B cell (primary cell): ENCODE data around the gene ZNF683. TPM values are rescaled to one million over a fixed set of nuclear protein-coding genes. Genes with fewer than 3 reads are reported as not detected.

Experiments used
- ATAC-seq: fragments of 200-7000 bp; cut with Tn5 transposase; one replicate; pipeline ENCODE4 v1.10.0; 2021; ENCODE audit warnings: low read depth, mild to moderate bottlenecking, moderate number of reproducible peaks, moderate library complexity
- CTCF ChIA-PET: fragments of 350-600 bp; sonication (Branson Sonifier 250); formaldehyde crosslinking; loops from one replicate; lab custom pipeline; 2021; ENCODE audit warnings: antibody characterized with exemption, inconsistent platforms; lab: Charles Lee
- POLR2A ChIA-PET: fragments of 350-600 bp; sonication (Branson Sonifier 250); formaldehyde crosslinking; loops from one replicate; lab custom pipeline; 2021; ENCODE audit warnings: antibody characterized with exemption; lab: Charles Lee
- DNase-seq: peaks from one replicate; pipeline ENCODE4 v3.0.0; 2013
- H2AFZ ChIP-seq: 2 replicates; pipeline ENCODE4 v1.6.1; 2012; ENCODE audit warnings: mild to moderate bottlenecking, low read depth, low read length; ENCODE audit not compliant: insufficient read depth, poor library complexity, severe bottlenecking
- H3K27ac ChIP-seq, 2 donors: 1 replicate in 1 of 2; 2 replicates in 1 of 2; pipeline ENCODE4 v1.5.1; 2012 to 2013; ENCODE audit warnings: low read length in 2 of 2, mild to moderate bottlenecking in 2 of 2, moderate library complexity in 1 of 2
- H3K27me3 ChIP-seq, 4 experiments: fragments of 200-600 bp in 1 of 4; sonication (generic) in 1 of 4; replicated peaks in 1 of 4; 1 replicate in 2 of 4; 2 replicates in 2 of 4; pipeline versions ENCODE4 v1.6.1 to v1.7.0; 2013 to 2016; ENCODE audit warnings: low read length in 3 of 4, mild to moderate bottlenecking in 2 of 4, mixed read lengths in 1 of 4, moderate library complexity in 1 of 4; ENCODE audit not compliant: insufficient read depth in 4 of 4, control insufficient read depth in 3 of 4; ENCODE audit errors: control extremely low read depth in 1 of 4
- H3K36me3 ChIP-seq, 2 experiments: replicated peaks in 1 of 2; 1 replicate in 1 of 2; 2 replicates in 1 of 2; pipeline versions ENCODE4 v1.6.1 to v1.7.1; 2013; ENCODE audit warnings: low read length in 1 of 2; ENCODE audit not compliant: insufficient read depth in 2 of 2, control insufficient read depth in 1 of 2; ENCODE audit errors: control extremely low read depth in 1 of 2, extremely low read depth in 1 of 2
- H3K4me1 ChIP-seq, 2 donors: fragments of 200-600 bp in 1 of 2; sonication (generic) in 1 of 2; 1 replicate in 1 of 2; 2 replicates in 1 of 2; pipeline versions ENCODE4 v1.5.1 to v1.6.1; 2013 to 2017; ENCODE audit warnings: low read length in 2 of 2; ENCODE audit not compliant: control insufficient read depth in 2 of 2, insufficient read depth in 2 of 2
- H3K4me2 ChIP-seq: replicated peaks from 2 replicates; pipeline ENCODE3; 2012; ENCODE audit warnings: mild to moderate bottlenecking, low read depth, low read length; ENCODE audit not compliant: poor library complexity, severe bottlenecking
- H3K4me3 ChIP-seq, 5 experiments: fragments of 200-600 bp in 1 of 5; sonication (generic) in 1 of 5; 1 replicate in 3 of 5; 2 replicates in 2 of 5; pipeline versions ENCODE4 v1.5.1 to v1.7.0; 2011 to 2016; ENCODE audit warnings: low read length in 4 of 5, mild to moderate bottlenecking in 4 of 5, low read depth in 2 of 5, control low read depth in 1 of 5, moderate library complexity in 1 of 5; ENCODE audit not compliant: insufficient read depth in 1 of 5; ENCODE audit errors: control extremely low read depth in 1 of 5, extremely low read depth in 1 of 5
- H3K79me2 ChIP-seq: fragments of 200-600 bp; sonication (generic); one replicate; pipeline ENCODE4 v1.6.0; 2016; ENCODE audit warnings: low read length; ENCODE audit not compliant: control insufficient read depth, insufficient read depth
- H3K9ac ChIP-seq: fragments of 200-600 bp; sonication (generic); 2 replicates; pipeline ENCODE4 v1.6.1; 2017; ENCODE audit warnings: mild to moderate bottlenecking, low read length, moderate library complexity
- H3K9me3 ChIP-seq, 3 donors: one replicate each; pipeline versions ENCODE4 v1.6.1 to v1.7.1; 2013; ENCODE audit warnings: low read length in 2 of 3; ENCODE audit not compliant: control insufficient read depth in 2 of 3, insufficient read depth in 1 of 3; ENCODE audit errors: control extremely low read depth in 1 of 3
- H4K20me1 ChIP-seq: 2 replicates; pipeline ENCODE4 v1.6.0; 2012; ENCODE audit warnings: mild to moderate bottlenecking, low read length; ENCODE audit not compliant: insufficient read depth, control insufficient read depth, poor library complexity, severe bottlenecking
- H3K27ac Mint-ChIP-seq: one replicate; pipeline ENCODE4 v1.8.0; 2021; ENCODE audit warnings: mixed read lengths
- H3K27me3 Mint-ChIP-seq: one replicate; pipeline ENCODE4 v1.8.0; 2021; ENCODE audit warnings: mixed read lengths
- H3K4me1 Mint-ChIP-seq: one replicate; pipeline ENCODE4 v1.8.0; 2021; ENCODE audit warnings: mixed read lengths
- H3K4me3 Mint-ChIP-seq: one replicate; pipeline ENCODE4 v1.8.0; 2021; ENCODE audit warnings: mixed read lengths
- H3K9me3 Mint-ChIP-seq: one replicate; pipeline ENCODE4 v1.8.0; 2022; ENCODE audit warnings: mixed read lengths; ENCODE audit not compliant: insufficient read depth
- EZH2 ChIP-seq: IDR thresholded peaks from 2 replicates; pipeline ENCODE4 v1.6.1; 2012; ENCODE audit warnings: borderline replicate concordance, low read depth, mild to moderate bottlenecking, moderate library complexity, low read length; ENCODE audit not compliant: insufficient read depth, poor library complexity, severe bottlenecking
- WGBS: methylation state at CpG from one replicate; pipeline ENCODE4 v1.1.5; 2013; ENCODE audit warnings: missing lambda C conversion rate; ENCODE audit not compliant: insufficient coverage; 5-methylcytosine and 5-hydroxymethylcytosine counted together
- intact Hi-C: fragments of 100-400 bp; cut with micrococcal nuclease; formaldehyde crosslinking; loops from one replicate; pipeline ENCODE4 v1.10.0; 2022
- polyA plus RNA-seq: library from polyadenylated mRNA; depleted of rRNA; stranded (reverse); fragments of >200 nt; gene quantifications from 2 replicates; pipeline ENCODE4 v1.2.3, GENCODE V29; 2012
- total RNA-seq, 2 donors: library from RNA; stranded (reverse); fragments of 120-200 nt in 1 of 2; gene quantifications; 1 replicate in 1 of 2; 2 replicates in 1 of 2; pipeline versions ENCODE4 v1.2.3 to v1.2.4, GENCODE V29; 2013 to 2022
- TF ChIP-seq, protein P1 (sequence below): fragments of 200-600 bp; IDR thresholded peaks from one replicate; pipeline ENCODE4 v1.8.0; 2022; ENCODE audit warnings: antibody characterized with exemption, mild to moderate bottlenecking

The ZNF683 gene
- total and polyA plus RNA-seq, 2 donors (not counting 1 experiment from before 2014, with no cell fraction given): 0.45 to 0.67 TPM

DNA sequence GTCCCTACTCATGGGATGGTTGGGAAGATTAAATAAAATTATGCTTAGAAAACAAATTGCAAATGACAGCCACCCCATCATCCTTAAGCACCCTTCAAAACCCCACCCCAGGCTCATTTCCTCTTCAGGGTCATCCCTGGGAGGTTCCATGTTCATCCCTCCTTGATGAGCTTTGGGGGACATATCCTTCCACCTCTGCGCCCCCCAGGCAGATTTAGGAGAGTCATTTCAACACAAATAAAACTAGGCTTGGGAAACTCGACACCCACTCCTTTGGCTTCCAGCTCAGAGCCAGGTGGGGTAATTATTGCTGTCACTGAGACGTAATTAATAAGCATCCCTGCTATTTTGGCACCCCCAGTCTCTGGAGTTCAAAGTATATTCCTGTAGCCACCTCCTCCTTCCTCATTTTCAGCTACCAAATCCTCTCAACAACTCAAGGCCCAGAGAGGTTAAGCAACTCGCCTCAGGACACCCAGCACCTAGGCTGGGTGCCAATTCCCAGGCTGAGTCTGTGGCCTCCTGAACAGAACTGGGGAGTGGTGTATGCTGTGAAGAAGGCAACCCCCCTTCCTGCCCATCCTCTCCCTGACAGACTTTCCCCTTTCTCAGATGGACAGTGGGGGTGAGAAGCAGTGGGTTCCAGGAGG lies 19.2 kb downstream of the ZNF683 start:
- H3K27me3 ChIP-seq: peaks cover 0 to 6% (median 0%) of the 10 kb centered on the region in 4 experiments
- H2AFZ ChIP-seq: no peak overlapping the region
- H3K4me1 ChIP-seq: no peaks in the 10 kb centered on the region
- Mint-ChIP-seq H3K9me3 (no peaks in the 10 kb centered on the region), H3K4me3 (no peak overlapping the region), H3K27me3 (peaks cover 12% of the 10 kb centered on the region), H3K27ac (no peak overlapping the region), H3K4me1 (no peaks in the 10 kb centered on the region)
- no peaks in the 10 kb centered on the region for H4K20me1 ChIP-seq
- H3K36me3 ChIP-seq: no peaks in the 10 kb centered on the region
- no peak for TF ChIP-seq EZH2
- TF ChIP-seq, protein P1, sequence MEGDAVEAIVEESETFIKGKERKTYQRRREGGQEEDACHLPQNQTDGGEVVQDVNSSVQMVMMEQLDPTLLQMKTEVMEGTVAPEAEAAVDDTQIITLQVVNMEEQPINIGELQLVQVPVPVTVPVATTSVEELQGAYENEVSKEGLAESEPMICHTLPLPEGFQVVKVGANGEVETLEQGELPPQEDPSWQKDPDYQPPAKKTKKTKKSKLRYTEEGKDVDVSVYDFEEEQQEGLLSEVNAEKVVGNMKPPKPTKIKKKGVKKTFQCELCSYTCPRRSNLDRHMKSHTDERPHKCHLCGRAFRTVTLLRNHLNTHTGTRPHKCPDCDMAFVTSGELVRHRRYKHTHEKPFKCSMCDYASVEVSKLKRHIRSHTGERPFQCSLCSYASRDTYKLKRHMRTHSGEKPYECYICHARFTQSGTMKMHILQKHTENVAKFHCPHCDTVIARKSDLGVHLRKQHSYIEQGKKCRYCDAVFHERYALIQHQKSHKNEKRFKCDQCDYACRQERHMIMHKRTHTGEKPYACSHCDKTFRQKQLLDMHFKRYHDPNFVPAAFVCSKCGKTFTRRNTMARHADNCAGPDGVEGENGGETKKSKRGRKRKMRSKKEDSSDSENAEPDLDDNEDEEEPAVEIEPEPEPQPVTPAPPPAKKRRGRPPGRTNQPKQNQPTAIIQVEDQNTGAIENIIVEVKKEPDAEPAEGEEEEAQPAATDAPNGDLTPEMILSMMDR: no peak
- H3K4me3 ChIP-seq: no peak overlapping the region
- no peak overlapping the region for H3K27ac ChIP-seq
- POLR2A ChIA-PET: no interaction called here
- DNase-seq: no peak
- intact Hi-C loops: no loop called here
- no peaks in the 10 kb centered on the region for H3K79me2 ChIP-seq
- no peak overlapping the region for H3K9ac ChIP-seq
- WGBS: 96% methylated on average over 3 of the region's 4 CpGs
- no peak overlapping the region for H3K4me2 ChIP-seq
- CTCF ChIA-PET: interaction anchor here (0.7 kb wide), 1 partner anchor 44 kb away, joined by 3 read pairs; no protein-coding TSS in a partner anchor
- ATAC-seq: no peak
- no peaks in the 10 kb centered on the region for H3K9me3 ChIP-seq

DNA sequence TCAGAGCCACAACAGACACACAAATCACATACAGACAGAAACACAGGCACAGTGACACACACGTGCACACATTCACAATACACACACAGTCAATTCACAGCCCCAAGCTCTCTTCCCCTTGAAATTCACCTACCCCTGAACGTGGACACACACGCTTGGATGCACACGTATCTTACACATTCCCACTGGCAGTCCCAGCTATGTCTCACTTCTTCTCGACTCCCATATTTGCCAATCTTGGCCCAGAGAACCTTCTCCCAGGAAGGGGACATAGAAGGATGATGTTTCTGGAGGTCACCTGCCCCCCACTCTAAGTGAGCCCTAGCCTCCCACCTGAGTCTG lies 20.2 kb downstream of the ZNF683 start:
- Histone ChIP-seq H3K4me1 (no peaks in the 10 kb centered on the region), H3K36me3 (no peaks in the 10 kb centered on the region), H3K9me3 (no peaks in the 10 kb centered on the region), H2AFZ (no peak overlapping the region), H3K9ac (no peak overlapping the region), H3K79me2 (no peaks in the 10 kb centered on the region), H3K27ac (no peak overlapping the region), H3K27me3 (peaks cover 0 to 6% (median 0%) of the 10 kb centered on the region in 4 experiments), H3K4me3 (no peak overlapping the region), H4K20me1 (no peaks in the 10 kb centered on the region), H3K4me2 (no peak overlapping the region)
- intact Hi-C loops: no loop called here
- CTCF ChIA-PET: no interaction called here
- H3K4me1 Mint-ChIP-seq: no peaks in the 10 kb centered on the region
- H3K4me3 Mint-ChIP-seq: no peak overlapping the region
- no peak overlapping the region for H3K27ac Mint-ChIP-seq
- no peak for DNase-seq
- 55% methylated on average over 2 of the region's 5 CpGs for WGBS
- peaks cover 12% of the 10 kb centered on the region for H3K27me3 Mint-ChIP-seq
- POLR2A ChIA-PET: no interaction called here
- TF ChIP-seq, protein P1: no peak
- TF ChIP-seq EZH2: no peak
- no peak for ATAC-seq
- H3K9me3 Mint-ChIP-seq: no peaks in the 10 kb centered on the region
